MM.1S (cell line): ENCODE results near the gene PNO1.

Experiments
- EZH2 ChIP-seq: fragments of 300-600 bp; sonication (generic); optimal IDR thresholded peaks from 2 replicates; pipeline ENCODE3; 2017; ENCODE audit warnings: low read depth, mild to moderate bottlenecking, antibody characterized with exemption, low read length, mixed read lengths
- EZH2phosphoT487 ChIP-seq: fragments of 300-600 bp; sonication (generic); IDR thresholded peaks from 2 replicates; pipeline ENCODE4 v1.6.1; 2018; ENCODE audit warnings: antibody characterized with exemption, low read length
- TF ChIP-seq, protein P1 (sequence below): fragments of 300-600 bp; sonication (generic); IDR thresholded peaks from 2 replicates; pipeline ENCODE4 v1.5.1; 2016; ENCODE audit warnings: antibody characterized with exemption, low read length, mixed read lengths

DNA sequence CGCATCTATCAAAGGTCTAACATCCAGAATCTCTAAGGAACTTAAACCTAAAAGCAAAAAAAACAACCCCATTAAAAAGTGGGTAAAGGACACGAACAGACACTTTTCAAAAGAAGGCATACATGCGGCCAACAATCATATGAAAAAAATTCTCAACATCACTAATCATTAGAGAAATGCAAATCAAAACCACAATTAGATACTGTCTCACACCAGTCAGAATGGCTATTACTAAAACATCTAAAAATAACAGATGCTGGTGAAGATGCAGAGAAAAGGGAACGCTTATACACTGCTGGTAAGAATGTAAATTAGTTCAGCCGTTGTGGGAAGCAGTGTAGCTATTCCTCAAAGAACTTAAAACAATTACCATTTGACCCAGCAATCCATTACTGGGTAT is 56.7 kb downstream of the PNO1 start:
- TF ChIP-seq, protein P1, sequence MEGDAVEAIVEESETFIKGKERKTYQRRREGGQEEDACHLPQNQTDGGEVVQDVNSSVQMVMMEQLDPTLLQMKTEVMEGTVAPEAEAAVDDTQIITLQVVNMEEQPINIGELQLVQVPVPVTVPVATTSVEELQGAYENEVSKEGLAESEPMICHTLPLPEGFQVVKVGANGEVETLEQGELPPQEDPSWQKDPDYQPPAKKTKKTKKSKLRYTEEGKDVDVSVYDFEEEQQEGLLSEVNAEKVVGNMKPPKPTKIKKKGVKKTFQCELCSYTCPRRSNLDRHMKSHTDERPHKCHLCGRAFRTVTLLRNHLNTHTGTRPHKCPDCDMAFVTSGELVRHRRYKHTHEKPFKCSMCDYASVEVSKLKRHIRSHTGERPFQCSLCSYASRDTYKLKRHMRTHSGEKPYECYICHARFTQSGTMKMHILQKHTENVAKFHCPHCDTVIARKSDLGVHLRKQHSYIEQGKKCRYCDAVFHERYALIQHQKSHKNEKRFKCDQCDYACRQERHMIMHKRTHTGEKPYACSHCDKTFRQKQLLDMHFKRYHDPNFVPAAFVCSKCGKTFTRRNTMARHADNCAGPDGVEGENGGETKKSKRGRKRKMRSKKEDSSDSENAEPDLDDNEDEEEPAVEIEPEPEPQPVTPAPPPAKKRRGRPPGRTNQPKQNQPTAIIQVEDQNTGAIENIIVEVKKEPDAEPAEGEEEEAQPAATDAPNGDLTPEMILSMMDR: no peak
- TF ChIP-seq EZH2phosphoT487: no peak
- TF ChIP-seq EZH2: no peak
